ENCODE measurements around the gene PTPRZ1. TPM values are rescaled to one million over a fixed set of nuclear protein-coding genes. Genes with fewer than 3 reads are reported as not detected.

PTPRZ1 gene
- total RNA-seq, 1 donor from 2014 or later, result 154 TPM

- Mint-ChIP-seq H3K27me3 (ENCODE audit: insufficient read depth, low read depth) (no peaks in the 10 kb centered on the region), H3K27ac (peak overlapping the region; percentile 0), H3K4me3 (no peak overlapping the region), H3K4me1 (no peaks in the 10 kb centered on the region), H3K36me3 (peaks cover 41% of the 10 kb centered on the region), H3K9me3 (no peaks in the 10 kb centered on the region)
- H3K27ac ChIP-seq, result no peak overlapping the region
- H3K4me2 ChIP-seq, result no peak overlapping the region
- H3K4me3 ChIP-seq, result no peak overlapping the region
- H3K9me3 ChIP-seq (ENCODE audit: low read depth), result no peaks in the 10 kb centered on the region
- no peak overlapping the region for H2AFZ ChIP-seq (replicated peaks)
- H4K20me1 ChIP-seq (ENCODE audit: low read depth), result no peaks in the 10 kb centered on the region
- H3K4me1 ChIP-seq, result no peaks in the 10 kb centered on the region
- H3K9ac ChIP-seq, result no peak overlapping the region
- H3K79me2 ChIP-seq (ENCODE audit: low read depth), result no peaks in the 10 kb centered on the region
- TF ChIP-seq CTCF (IDR thresholded peaks at IDR 0.05) (peak; percentile 23), EZH2 (IDR thresholded peaks at IDR 0.05) (no peak), EZH2phosphoT487 (IDR thresholded peaks at IDR 0.05) (no peak)
- no peaks in the 10 kb centered on the region for H3K27me3 ChIP-seq
- DNase-seq (ENCODE audit: low spot score), result no peak
- H3K36me3 ChIP-seq, result peaks cover 6% of the 10 kb centered on the region
- H3F3A ChIP-seq (ENCODE audit: low read depth), result no peaks in the 10 kb centered on the region
Measured at GRCh38 chr7:121985476-121986030, 112.6 kb downstream of the PTPRZ1 start.

- Mint-ChIP-seq H3K27ac (peak overlapping the region; percentile 46), H3K36me3 (peaks cover 24% of the 10 kb centered on the region)
- H2AFZ ChIP-seq (replicated peaks), result no peak overlapping the region
Measured at GRCh38 chr7:121992068-121992467, 119.1 kb downstream of the PTPRZ1 start.

DNA sequence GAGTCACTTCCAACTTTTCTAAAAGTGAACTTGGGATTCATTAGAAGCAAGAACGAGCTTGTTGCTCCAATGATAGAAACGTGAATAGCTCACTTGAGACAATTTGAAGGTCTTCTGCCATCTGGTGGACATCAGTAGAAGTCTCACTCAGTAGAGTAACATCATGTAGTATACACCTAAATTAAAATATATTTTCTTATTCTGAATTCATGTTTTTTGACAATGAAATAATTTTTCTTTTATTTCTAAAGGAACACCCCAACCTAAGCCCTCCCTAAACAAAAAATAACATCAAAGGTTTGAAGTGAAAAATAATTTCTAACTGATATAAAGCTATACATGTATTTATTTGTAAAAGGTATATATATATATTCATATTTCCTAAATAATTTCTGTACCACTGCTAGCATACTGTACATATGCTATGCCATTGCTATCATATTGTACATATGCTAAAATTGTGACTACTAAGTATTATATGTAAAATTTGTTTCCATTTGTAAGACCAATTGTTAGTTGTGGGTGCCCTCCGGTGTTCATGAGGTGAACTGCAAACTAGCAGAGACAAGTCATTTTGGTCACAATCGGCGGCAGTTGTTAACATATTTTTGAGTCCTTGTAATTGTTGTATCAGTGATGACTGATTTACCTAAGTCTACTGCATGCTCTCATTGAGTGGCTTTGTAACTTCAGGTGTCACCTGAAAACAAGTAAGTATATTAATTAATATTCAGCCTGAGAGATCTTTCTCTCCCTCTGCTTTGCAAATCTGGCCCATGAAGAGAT, 121.9 kb downstream of the PTPRZ1 start:
- H3K4me1 ChIP-seq, result no peaks in the 10 kb centered on the region
- Mint-ChIP-seq H3K9me3 (no peaks in the 10 kb centered on the region), H3K27ac (no peak overlapping the region)

More at GRCh38 chr7:121992068-121992467, 119.1 kb downstream of the PTPRZ1 start:
- Histone ChIP-seq H3K79me2 (ENCODE audit: low read depth) (no peaks in the 10 kb centered on the region), H3K4me2 (no peak overlapping the region), H3K4me3 (no peak overlapping the region), H3K9me3 (ENCODE audit: low read depth) (no peaks in the 10 kb centered on the region), H4K20me1 (ENCODE audit: low read depth) (no peaks in the 10 kb centered on the region), H3K9ac (no peak overlapping the region), H3K36me3 (peaks cover 4% of the 10 kb centered on the region), H3K27me3 (no peaks in the 10 kb centered on the region), H3F3A (ENCODE audit: low read depth) (peaks cover 12% of the 10 kb centered on the region), H3K4me1 (no peaks in the 10 kb centered on the region), H3K27ac (no peak overlapping the region)
- no peaks in the 10 kb centered on the region for H3K9me3 Mint-ChIP-seq
- no peaks in the 10 kb centered on the region for H3K27me3 Mint-ChIP-seq (ENCODE audit: insufficient read depth, low read depth)
- DNase-seq (ENCODE audit: low spot score), result no peak
- H3K4me3 Mint-ChIP-seq, result no peak overlapping the region
- H3K4me1 Mint-ChIP-seq, result no peaks in the 10 kb centered on the region
- TF ChIP-seq EZH2 (IDR thresholded peaks at IDR 0.05), result no peak
- no peak for TF ChIP-seq CTCF (IDR thresholded peaks at IDR 0.05)
- TF ChIP-seq EZH2phosphoT487 (IDR thresholded peaks at IDR 0.05), result no peak

More for the DNA sequence above, 121.9 kb downstream of the PTPRZ1 start:
- Mint-ChIP-seq H3K27me3 (ENCODE audit: insufficient read depth, low read depth) (no peaks in the 10 kb centered on the region), H3K4me3 (no peak overlapping the region), H3K36me3 (peaks cover 15% of the 10 kb centered on the region), H3K4me1 (no peaks in the 10 kb centered on the region)
- Histone ChIP-seq H4K20me1 (ENCODE audit: low read depth) (no peaks in the 10 kb centered on the region), H3K36me3 (peaks cover 4% of the 10 kb centered on the region), H3K9me3 (ENCODE audit: low read depth) (no peaks in the 10 kb centered on the region), H3K4me3 (no peak overlapping the region), H2AFZ (replicated peaks) (no peak overlapping the region), H3K27me3 (no peaks in the 10 kb centered on the region), H3K4me2 (no peak overlapping the region), H3K27ac (no peak overlapping the region), H3F3A (ENCODE audit: low read depth) (peaks cover 22% of the 10 kb centered on the region), H3K79me2 (ENCODE audit: low read depth) (no peaks in the 10 kb centered on the region), H3K9ac (no peak overlapping the region)
- TF ChIP-seq CTCF (IDR thresholded peaks at IDR 0.05), result peak; percentile 71
- TF ChIP-seq EZH2phosphoT487 (IDR thresholded peaks at IDR 0.05), result no peak
- peak; percentile 77 for DNase-seq (ENCODE audit: low spot score)
